Esophagus (tissue), 2 donors: Measurements from ENCODE around the gene RPL29. TPM values are rescaled to one million over a fixed set of nuclear protein-coding genes. Genes with fewer than 3 reads are reported as not detected.
A peak's percentile ranks its signal among the peaks of the same experiment; 100 is the strongest.
"Not testable (repeated sequence)": the region's sequence is repeated elsewhere in the genome, so short reads cannot be mapped to it uniquely, and the experiment has no call there.

ENCODE experiments used
- H3K27ac ChIP-seq, 2 donors: one replicate each; pipeline ENCODE4 v1.5.1; 2013; ENCODE audit warnings: low read depth in 2 of 2, mild to moderate bottlenecking in 2 of 2, inconsistent platforms in 1 of 2, low read length in 1 of 2, moderate library complexity in 1 of 2
- H3K27me3 ChIP-seq, 2 donors: one replicate each; pipeline ENCODE4 v1.6.1; 2013; ENCODE audit warnings: low read length in 2 of 2, control low read depth in 1 of 2, mild to moderate bottlenecking in 1 of 2; ENCODE audit not compliant: insufficient read depth in 2 of 2, control insufficient read depth in 1 of 2
- H3K36me3 ChIP-seq, 2 donors: one replicate each; pipeline ENCODE4 v1.6.1; 2013; ENCODE audit warnings: low read length in 1 of 2; ENCODE audit not compliant: control insufficient read depth in 2 of 2, insufficient read depth in 2 of 2
- H3K4me1 ChIP-seq, 2 donors: one replicate each; pipeline ENCODE4 v1.6.1; 2013; ENCODE audit warnings: low read length in 1 of 2; ENCODE audit not compliant: control insufficient read depth in 2 of 2, insufficient read depth in 2 of 2
- H3K4me3 ChIP-seq, 2 donors: one replicate each; pipeline ENCODE4 v1.5.1; 2013; ENCODE audit warnings: low read length in 2 of 2, mild to moderate bottlenecking in 2 of 2, low read depth in 1 of 2, moderate library complexity in 1 of 2
- H3K9me3 ChIP-seq, 2 donors: one replicate each; pipeline ENCODE4 v1.6.1; 2013; ENCODE audit warnings: mild to moderate bottlenecking in 2 of 2, low read depth in 1 of 2, low read length in 1 of 2, moderate library complexity in 1 of 2; ENCODE audit not compliant: control insufficient read depth in 2 of 2, insufficient read depth in 1 of 2
- WGBS, 2 donors: extraction: QIAGEN DNeasy Blood & Tissue Kit; methylation state at CpG; one replicate each; pipeline ENCODE4 v1.1.7; 2013; 5-methylcytosine and 5-hydroxymethylcytosine counted together
- polyA plus RNA-seq, 2 donors: library from polyadenylated mRNA; stranded (reverse); fragments of 200-250 nt; gene quantifications; one replicate each; pipeline ENCODE4 v1.2.3, GENCODE V29; 2013
- donor health status: healthy with polysubstance abuse.
- donor health status: Bipolar disorder and iron deficiency.

Gene RPL29
- polyA plus RNA-seq, 2 donors = 2,351 to 2,556 TPM

GRCh38 chr3:52001443-52001974 is 5.8 kb upstream of the RPL29 start:
- Histone ChIP-seq H3K4me1 (peaks cover 3 to 25% of the 10 kb centered on the region in 2 donors), H3K27ac (no peak overlapping the region), H3K4me3 (no peak overlapping the region), H3K27me3 (no peaks in the 10 kb centered on the region), H3K9me3 (no peaks in the 10 kb centered on the region), H3K36me3 (no peaks in the 10 kb centered on the region)
- WGBS, 2 donors = 0 to 2% methylated on average over 18 of the region's 18 CpGs

- WGBS, 2 donors = 88 to 90% methylated on average over 2 of the region's 2 CpGs
Observed at GRCh38 chr3:51999846-52000245, 4.2 kb upstream of the RPL29 start.

DNA sequence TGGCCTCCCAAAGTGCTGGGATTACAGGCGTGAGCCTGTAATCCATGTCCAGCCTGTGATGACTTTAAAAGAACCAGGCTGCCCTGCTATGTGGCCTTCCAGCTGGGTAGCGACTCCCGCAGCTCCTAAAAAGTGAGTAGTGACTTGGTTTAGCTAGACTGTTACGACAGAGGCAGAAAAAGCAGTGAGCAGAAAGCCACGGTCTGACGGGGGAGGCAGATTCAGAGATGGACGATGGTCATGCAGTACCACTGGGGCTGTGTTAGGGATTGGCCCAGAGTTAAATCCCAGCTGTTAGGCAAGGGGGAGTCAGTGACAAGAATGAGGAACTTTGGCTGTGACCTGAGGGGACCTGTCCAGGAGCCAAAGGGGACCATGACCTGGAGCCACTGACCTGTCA is 3.1 kb upstream of the RPL29 start:
- no peak overlapping the region for H3K4me3 ChIP-seq
- no peaks in the 10 kb centered on the region for H3K9me3 ChIP-seq
- peaks cover 9 to 10% of the 10 kb centered on the region in 2 donors for H3K36me3 ChIP-seq
- 74 to 78% methylated on average over 7 of the region's 7 CpGs for WGBS, 2 donors
- no peaks in the 10 kb centered on the region for H3K27me3 ChIP-seq
- H3K4me1 ChIP-seq = peaks cover 0 to 10% of the 10 kb centered on the region in 2 donors
- no peak overlapping the region for H3K27ac ChIP-seq

More at GRCh38 chr3:51999846-52000245, 4.2 kb upstream of the RPL29 start:
- Histone ChIP-seq H3K27me3 (no peaks in the 10 kb centered on the region), H3K9me3 (no peaks in the 10 kb centered on the region), H3K36me3 (peaks cover 0 to under 1% of the 10 kb centered on the region in 2 donors), H3K4me3 (no peak overlapping the region), H3K27ac (no peak overlapping the region), H3K4me1 (peaks cover 0 to 12% of the 10 kb centered on the region in 2 donors)

DNA sequence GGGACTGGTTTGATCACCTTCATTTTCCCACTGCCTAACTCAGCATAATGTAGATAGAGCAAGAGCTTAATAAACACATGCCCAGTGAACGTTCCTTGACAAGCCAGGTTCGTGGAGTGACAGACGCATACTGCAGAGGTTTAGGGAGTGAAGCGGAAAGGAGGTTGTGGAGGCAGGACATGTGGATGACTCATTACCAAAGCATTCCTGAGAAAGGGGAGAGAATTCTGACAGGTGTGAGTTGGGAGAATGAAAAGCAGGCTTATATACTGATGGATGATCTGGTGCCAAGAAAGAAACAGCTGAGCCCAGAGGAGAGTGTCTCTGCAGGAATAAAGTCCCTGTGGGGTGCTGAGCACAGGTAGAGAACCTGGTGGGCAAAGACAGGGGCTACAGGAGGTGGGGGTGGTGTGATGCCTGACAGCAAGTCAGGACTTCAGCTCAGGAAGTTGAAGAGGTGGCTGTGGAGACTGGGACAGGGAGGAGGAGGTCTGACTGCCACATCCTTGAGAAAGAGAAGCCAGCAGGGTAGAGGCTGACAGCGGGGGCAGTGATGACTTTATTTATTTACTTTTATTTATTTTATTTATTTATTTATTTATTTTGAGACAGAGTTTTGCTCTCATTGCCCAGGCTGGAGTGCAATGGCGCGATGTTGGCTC is 2.4 kb upstream of the RPL29 start:
- H3K4me1 ChIP-seq = peaks cover 0 to 10% of the 10 kb centered on the region in 2 donors
- WGBS, 2 donors = 46 to 48% methylated on average over 7 of the region's 7 CpGs

DNA sequence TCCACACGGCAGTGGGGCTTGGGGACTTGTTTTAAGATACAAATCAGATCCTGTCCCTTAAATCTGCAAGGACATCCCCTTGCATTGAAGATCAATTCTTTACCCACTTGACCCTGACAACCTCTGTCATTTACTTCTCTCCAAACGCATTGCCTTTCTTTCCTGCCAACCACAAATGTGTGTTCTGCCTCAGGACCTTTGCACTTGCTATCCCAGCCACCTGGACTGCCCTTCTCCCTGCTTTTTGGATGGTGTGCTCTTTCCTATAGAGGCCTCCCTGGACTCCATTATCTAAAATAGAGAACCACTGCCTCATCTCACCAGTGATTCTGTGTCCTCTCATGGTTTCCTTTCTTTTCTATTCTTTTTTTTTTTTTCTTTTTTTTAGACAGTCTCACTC is 1.5 kb upstream of the RPL29 start:
- Histone ChIP-seq H3K27ac (no peak overlapping the region), H3K36me3 (peaks cover 10 to 20% of the 10 kb centered on the region in 2 donors), H3K9me3 (no peaks in the 10 kb centered on the region), H3K4me3 (no peak overlapping the region), H3K4me1 (peaks cover 0 to 10% of the 10 kb centered on the region in 2 donors), H3K27me3 (no peaks in the 10 kb centered on the region)
- 59 to 62% methylated on average over 2 of the region's 2 CpGs for WGBS, 2 donors

More for the DNA sequence above, 2.4 kb upstream of the RPL29 start:
- Histone ChIP-seq H3K9me3 (no peaks in the 10 kb centered on the region), H3K36me3 (peaks cover 10 to 14% of the 10 kb centered on the region in 2 donors), H3K27ac (peak overlapping the region in 1 of 2 donors; percentile 32), H3K4me3 (no peak overlapping the region), H3K27me3 (no peaks in the 10 kb centered on the region)

GRCh38 chr3:51994530-51994929 is 1.2 kb downstream of the RPL29 start:
- no peaks in the 10 kb centered on the region for H3K27me3 ChIP-seq
- H3K4me1 ChIP-seq = peaks cover 0 to 5% of the 10 kb centered on the region in 2 donors
- H3K27ac ChIP-seq = peak overlapping the region in 1 of 2 donors; percentile 59
- H3K36me3 ChIP-seq = peaks cover 10 to 24% of the 10 kb centered on the region in 2 donors
- H3K4me3 ChIP-seq = peak overlapping the region; percentile 73 to 76
- 60 to 73% methylated on average over 2 of the region's 2 CpGs for WGBS, 2 donors
- H3K9me3 ChIP-seq = no peaks in the 10 kb centered on the region

GRCh38 chr3:51993657-51994056 is 2.0 kb downstream of the RPL29 start:
- 76 to 79% methylated on average over 9 to 10 of the region's 13 CpGs for WGBS, 2 donors
- not testable (repeated sequence) for H3K27me3 ChIP-seq, H3K9me3 ChIP-seq, H3K4me3 ChIP-seq, H3K27ac ChIP-seq, H3K4me1 ChIP-seq
- H3K36me3 ChIP-seq = peaks cover 10 to 24% of the 10 kb centered on the region in 2 donors

DNA sequence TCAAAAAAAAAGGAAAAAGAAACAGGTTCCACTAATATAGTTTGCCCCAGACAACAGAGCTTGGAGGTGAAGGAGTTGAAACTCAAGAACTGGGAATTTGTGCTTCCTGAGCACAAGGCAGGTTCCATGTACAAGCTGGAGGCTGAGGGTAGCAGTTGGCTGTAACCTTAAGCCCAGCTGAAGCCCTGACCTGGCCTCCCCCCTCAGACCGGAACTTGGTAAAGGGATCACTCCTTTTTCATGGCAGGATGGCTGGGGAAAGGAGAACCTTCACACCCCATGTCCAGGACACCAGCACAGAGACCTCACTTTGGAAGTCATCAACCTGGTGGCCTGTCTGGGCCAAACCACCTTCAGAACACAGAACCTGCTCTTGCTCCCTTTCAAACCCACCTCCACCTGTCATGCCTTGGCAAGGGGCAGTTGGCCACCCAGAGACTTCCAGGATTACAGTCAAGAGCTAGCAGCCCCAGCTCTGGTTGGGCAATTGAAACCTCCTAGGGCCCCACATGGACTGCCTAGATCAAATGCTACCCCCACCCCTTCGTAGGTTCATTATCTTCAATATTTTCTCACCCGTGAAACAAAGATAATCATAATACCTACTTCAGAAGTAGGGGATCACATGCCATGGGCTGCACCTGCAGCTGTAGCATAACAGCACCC is 3.5 kb downstream of the RPL29 start:
- no peaks in the 10 kb centered on the region for H3K27me3 ChIP-seq
- H3K36me3 ChIP-seq = peaks cover 10 to 24% of the 10 kb centered on the region in 2 donors
- H3K4me3 ChIP-seq = no peak overlapping the region
- peaks cover 0 to 5% of the 10 kb centered on the region in 2 donors for H3K4me1 ChIP-seq
- 80 to 83% methylated on average over 3 of the region's 3 CpGs for WGBS, 2 donors
- peak overlapping the region in 1 of 2 donors; percentile 7 for H3K27ac ChIP-seq
- no peaks in the 10 kb centered on the region for H3K9me3 ChIP-seq

DNA sequence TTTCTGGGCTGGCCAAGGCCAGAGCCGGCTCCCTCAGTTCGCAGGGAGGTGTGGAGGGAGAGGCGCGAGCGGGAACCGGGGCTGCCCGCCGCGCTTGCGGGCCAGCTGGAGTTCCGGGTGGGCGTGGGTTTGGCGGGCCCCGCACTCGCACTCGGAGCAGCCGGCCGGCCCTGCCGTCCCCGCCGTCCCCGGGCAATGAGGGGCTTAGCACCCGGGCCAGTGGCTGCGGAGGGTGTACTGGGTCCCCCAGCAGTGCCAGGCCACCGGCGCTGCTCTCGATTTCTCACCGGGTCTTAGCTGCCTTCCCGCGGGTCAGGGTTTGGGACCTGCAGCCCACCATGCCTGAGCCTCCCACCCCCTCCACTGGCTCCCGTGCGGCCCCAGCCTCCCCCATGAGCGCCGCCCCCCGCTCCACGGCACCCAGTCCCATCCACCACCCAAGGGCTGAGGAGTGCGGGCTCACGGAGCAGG is 5.2 kb downstream of the RPL29 start:
- not testable (repeated sequence) for H3K27me3 ChIP-seq, H3K9me3 ChIP-seq, H3K27ac ChIP-seq, H3K4me3 ChIP-seq, H3K4me1 ChIP-seq
- WGBS, 2 donors = 77 to 79% methylated on average over 35 to 38 of the region's 38 CpGs
- H3K36me3 ChIP-seq = peaks cover 10 to 24% of the 10 kb centered on the region in 2 donors
